K562 (cell line): ENCODE data around the gene ETHE1. TPM values are rescaled to one million over a fixed set of nuclear protein-coding genes. Genes with fewer than 3 reads are reported as not detected.

Experiments used
- ATAC-seq: fragments of 200-7000 bp; cut with Tn5 transposase; 3 replicates; pipeline ENCODE4 v1.9.1; 2020; ENCODE audit warnings: moderate library complexity
- BruUV-seq: library from RNA; stranded (reverse); fragments of 400-500 nt; replicated peaks from 2 replicates; lab custom pipeline; 2021; lab: Mats Ljungman, UMichigan
- CTCF ChIA-PET: fragments of 300-600 bp; formaldehyde crosslinking; extraction: SDS; loops from one replicate; lab custom pipeline; 2021; ENCODE audit warnings: low intra/inter-chr PET ratio; lab: Yijun Ruan, JAX
- POLR2A ChIA-PET: fragments of 300-600, 350-650 bp; sonication (Branson Sonifier 250); formaldehyde crosslinking; extraction: SDS; loops from one replicate; lab custom pipeline; 2021; ENCODE audit warnings: antibody characterized with exemption, inconsistent platforms; lab: Yijun Ruan, JAX
- DNase-seq, 4 experiments: peaks; one replicate each; pipeline versions ENCODE4 v3.0.0 to v3.0.0-alpha.2; 2011 to 2018; ENCODE audit warnings: low spot score in 3 of 4, mixed read lengths in 3 of 4; ENCODE audit errors: extremely low read depth in 1 of 4
- FAIRE-seq: peaks from 2 replicates; lab custom pipeline; 2011; peaks lifted over from hg19 to GRCh38; lab: Jason Lieb, UNC
- H2AFZ ChIP-seq: 2 replicates; pipeline ENCODE4 v1.6.0; 2011; ENCODE audit warnings: low read depth, low read length, control low read depth, inconsistent platforms
- H3K27ac ChIP-seq: fragments of 200-600 bp; 3 replicates; pipeline ENCODE4 v1.8.0; 2011; ENCODE audit warnings: low read depth, mild to moderate bottlenecking, control low read depth, inconsistent platforms, low read length, moderate library complexity, mixed read lengths; ENCODE audit errors: extremely low read depth
- H3K27me3 ChIP-seq, 2 experiments: fragments of 300-600 bp in 1 of 2; 2 replicates in 1 of 2; 3 replicates in 1 of 2; pipeline versions ENCODE4 v1.6.0 to v1.8.0; 2011; ENCODE audit warnings: inconsistent platforms in 2 of 2, low read length in 2 of 2, mild to moderate bottlenecking in 1 of 2, mixed read lengths in 1 of 2, moderate library complexity in 1 of 2; ENCODE audit not compliant: control insufficient read depth in 2 of 2, insufficient read depth in 2 of 2
- H3K36me3 ChIP-seq: fragments of 300-600 bp; 3 replicates; pipeline ENCODE4 v1.8.0; 2011; ENCODE audit warnings: mild to moderate bottlenecking, low read length, inconsistent platforms; ENCODE audit not compliant: control insufficient read depth, insufficient read depth
- H3K4me1 ChIP-seq, 2 experiments: fragments of 200-600 bp in 1 of 2; replicated peaks in 1 of 2; 2 replicates in 1 of 2; 3 replicates in 1 of 2; pipeline versions ENCODE4 v1.5.1 to v1.8.0; 2011; ENCODE audit warnings: inconsistent platforms in 2 of 2, low read length in 2 of 2, mild to moderate bottlenecking in 1 of 2, mixed read lengths in 1 of 2, moderate library complexity in 1 of 2; ENCODE audit not compliant: control insufficient read depth in 2 of 2, insufficient read depth in 2 of 2
- H3K4me2 ChIP-seq: 2 replicates; pipeline ENCODE4 v1.6.1; 2011; ENCODE audit warnings: low read length, control low read depth, inconsistent platforms, mixed read lengths; ENCODE audit not compliant: insufficient read depth
- H3K4me3 ChIP-seq: fragments of 200-600 bp; sonication (generic), shearing (Covaris generic); 2 replicates; pipeline ENCODE4 v1.5.1; 2016; ENCODE audit warnings: control low read depth, inconsistent platforms
- H3K79me2 ChIP-seq: fragments of 200-600 bp; 3 replicates; pipeline ENCODE4 v1.8.0; 2011; ENCODE audit warnings: low read length, inconsistent platforms; ENCODE audit not compliant: control insufficient read depth, insufficient read depth
- H3K9ac ChIP-seq, 2 experiments: 2 replicates each; pipeline versions ENCODE4 v1.6.0 to v1.6.1; 2011; ENCODE audit warnings: low read depth in 2 of 2, low read length in 2 of 2, control low read depth in 1 of 2, inconsistent platforms in 1 of 2, mild to moderate bottlenecking in 1 of 2, mixed read lengths in 1 of 2; ENCODE audit not compliant: insufficient read depth in 1 of 2
- H3K9me1 ChIP-seq: one replicate; pipeline ENCODE4 v1.6.0; 2011; ENCODE audit warnings: inconsistent platforms, mild to moderate bottlenecking, low read length, moderate library complexity; ENCODE audit not compliant: control insufficient read depth, insufficient read depth
- H3K9me3 ChIP-seq: replicated peaks from 2 replicates; pipeline ENCODE4 v1.5.1; 2011; ENCODE audit warnings: low read depth, low read length, inconsistent platforms; ENCODE audit not compliant: control insufficient read depth, insufficient read depth
- H4K20me1 ChIP-seq: replicated peaks from 2 replicates; pipeline ENCODE4 v1.6.1; 2011; ENCODE audit warnings: low read length, inconsistent platforms, mixed read lengths; ENCODE audit not compliant: control insufficient read depth, insufficient read depth
- BACH1 ChIP-seq: fragments of 200-800 bp; sonication (Bioruptor generic); IDR thresholded peaks from 2 replicates; pipeline ENCODE4 v1.6.1; 2016; ENCODE audit warnings: missing genetic modification characterization, missing compliant biosample characterization
- MEF2A ChIP-seq: IDR thresholded peaks from 2 replicates; pipeline ENCODE4 v1.6.1; 2011; ENCODE audit warnings: low read depth, mild to moderate bottlenecking, low read length, moderate library complexity; ENCODE audit not compliant: control insufficient read depth
- ZNF551 ChIP-seq: fragments of 250-450 bp; sonication (Bioruptor Pico); IDR thresholded peaks from 2 replicates; pipeline ENCODE4 v1.5.0; 2021; ENCODE audit warnings: mild to moderate bottlenecking, moderate library complexity
- WGBS: fragments of 100-300 bp; shearing (Covaris generic); methylation state at CpG from one replicate; pipeline ENCODE4 v1.1.6; 2016; ENCODE audit warnings: low coverage, mixed read lengths; ENCODE audit not compliant: insufficient coverage; ENCODE audit errors: missing lambda C conversion rate; 5-methylcytosine and 5-hydroxymethylcytosine counted together
- in situ Hi-C: fragments of 300-500 bp; cut with MboI; formaldehyde crosslinking; loops from 4 replicates; pipeline ENCODE4 v1.15.0; 2018; ENCODE audit warnings: inconsistent platforms, mixed read lengths
- intact Hi-C: fragments of 100-400 bp; cut with micrococcal nuclease; formaldehyde crosslinking; loops from 2 replicates; pipeline ENCODE4 v1.14.2; 2022
- polyA plus RNA-seq, 8 experiments: library from polyadenylated mRNA; depleted of rRNA in 4 of 8; stranded (reverse) in 5 of 8; unstranded in 3 of 8; fragments of >200 nt; fragmentation: Nextera tagmentation in 2 of 8; fragmentation: Illumina TruSeq in 1 of 8; extraction: Ambion mirVana in 2 of 8; extraction: Trizol in 1 of 8; gene quantifications; 2 replicates each; pipeline versions ENCODE4 v1.2.1 to v1.2.3, GENCODE V29; 2011 to 2014; ENCODE audit warnings: inconsistent platforms in 1 of 8, missing spikeins in 1 of 8
- total RNA-seq, 7 experiments: library from RNA; depleted of rRNA in 6 of 7; stranded (reverse); fragments of >200 nt in 6 of 7; fragmentation: Illumina TruSeq in 2 of 7; extraction: Trizol in 2 of 7; gene quantifications; 2 replicates each; pipeline versions ENCODE4 v1.2.1 to v1.2.3, GENCODE V29; 2011 to 2021; ENCODE audit warnings: low replicate concordance in 1 of 7
- TF ChIP-seq, protein P1 (sequence below): fragments of 450-650 bp; IDR thresholded peaks from 2 replicates; pipeline ENCODE4 v1.6.1; 2016

ETHE1 gene
- total and polyA plus RNA-seq, 9 of the 15 experiments (the other 6 are each of a cell fraction or from before 2014, with no cell fraction given), result 2.9 to 21.0 (median 10.2) TPM

DNA sequence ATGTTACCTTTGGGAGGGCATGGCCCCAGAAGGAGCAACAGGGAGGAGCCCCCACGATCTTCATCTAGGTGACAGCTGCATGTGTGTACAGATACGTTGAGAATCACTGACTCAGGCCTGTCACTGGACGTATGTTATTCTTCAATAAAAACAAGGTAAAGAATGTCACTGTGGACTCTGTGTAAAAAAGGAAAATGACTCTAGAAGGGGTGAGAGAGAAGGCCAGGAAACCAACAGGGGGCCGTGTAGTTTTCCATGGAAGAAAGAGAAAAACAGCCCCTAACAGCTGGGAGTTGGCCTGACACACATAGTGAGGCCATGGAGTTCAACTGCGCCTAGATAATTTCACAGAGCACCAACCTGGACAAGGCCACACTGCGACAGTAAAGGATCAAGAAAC, 59.7 kb downstream of the ETHE1 start:
- in situ Hi-C loops, result no loop called here
- POLR2A ChIA-PET, result interaction anchor here (0.6 to 1.3 kb wide), 3 partner anchors 10 to 143 kb away, joined by 3 to 4 read pairs (median 3); no protein-coding TSS in a partner anchor
- H3K27ac ChIP-seq, result no peak overlapping the region
- H3K4me2 ChIP-seq, result no peak overlapping the region
- no peaks in the 10 kb centered on the region for H4K20me1 ChIP-seq
- DNase-seq, result no peak
- no peak for ATAC-seq
- H2AFZ ChIP-seq, result peak overlapping the region; percentile 22; the same call in 1 of the 2 replicates
- 15% methylated on average over 6 of the region's 6 CpGs for WGBS
- H3K36me3 ChIP-seq, result no peaks in the 10 kb centered on the region
- TF ChIP-seq, protein P1, sequence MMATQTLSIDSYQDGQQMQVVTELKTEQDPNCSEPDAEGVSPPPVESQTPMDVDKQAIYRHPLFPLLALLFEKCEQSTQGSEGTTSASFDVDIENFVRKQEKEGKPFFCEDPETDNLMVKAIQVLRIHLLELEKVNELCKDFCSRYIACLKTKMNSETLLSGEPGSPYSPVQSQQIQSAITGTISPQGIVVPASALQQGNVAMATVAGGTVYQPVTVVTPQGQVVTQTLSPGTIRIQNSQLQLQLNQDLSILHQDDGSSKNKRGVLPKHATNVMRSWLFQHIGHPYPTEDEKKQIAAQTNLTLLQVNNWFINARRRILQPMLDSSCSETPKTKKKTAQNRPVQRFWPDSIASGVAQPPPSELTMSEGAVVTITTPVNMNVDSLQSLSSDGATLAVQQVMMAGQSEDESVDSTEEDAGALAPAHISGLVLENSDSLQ, result peak; percentile 34
- no peak for TF ChIP-seq ZNF551 (CRISPR knock-in tag)
- TF ChIP-seq BACH1 (tag), result 0 out of 2 replicates have a peak, but pooled peaks have one; percentile 38
- TF ChIP-seq MEF2A, result no peak
- TF ChIP-seq, all 486 proteins: peak for 2
- BruUV-seq, result no TSS peak
- H3K4me1 ChIP-seq, result peaks cover 19 to 23% of the 10 kb centered on the region in 2 experiments
- H3K9ac ChIP-seq, result no peak overlapping the region
- H3K79me2 ChIP-seq, result no peaks in the 10 kb centered on the region
- CTCF ChIA-PET, result no interaction called here
- H3K27me3 ChIP-seq, result no peaks in the 10 kb centered on the region; a peak in 1 of 5 replicates
- intact Hi-C loops, result no loop called here
- peak; percentile 59 for FAIRE-seq
- H3K9me3 ChIP-seq, result no peaks in the 10 kb centered on the region
- H3K4me3 ChIP-seq, result no peak overlapping the region
- H3K9me1 ChIP-seq, result no peaks in the 10 kb centered on the region
